ENCODE data around the gene ANGPT4. TPM values are rescaled to one million over a fixed set of nuclear protein-coding genes. Genes with fewer than 3 reads are reported as not detected.
A peak's percentile ranks its signal among the peaks of the same experiment; 100 is the strongest.

ANGPT4 gene
- total and polyA plus RNA-seq, 4 donors = 0.02 to 0.67 (median 0.65) TPM; not detected in 1

- Histone ChIP-seq H3K9ac (ENCODE audit: insufficient read depth in 1 of 2, low read length in 2 of 2) (no peak overlapping the region), H3K36me3 (ENCODE audit: control insufficient read depth in 4 of 4, insufficient read depth in 4 of 4, low read length in 4 of 4) (peaks cover 0 to 8% (median 2%) of the 10 kb centered on the region in 4 donors), H3K4me1 (ENCODE audit: control insufficient read depth in 5 of 5, insufficient read depth in 5 of 5, low read length in 5 of 5) (peaks cover 0 to 29% (median 3%) of the 10 kb centered on the region in 5 donors), H3K27me3 (ENCODE audit: control insufficient read depth in 3 of 3, insufficient read depth in 3 of 3, low read length in 2 of 3) (peaks cover 0 to 12% (median 0%) of the 10 kb centered on the region in 3 donors), H3K9me3 (ENCODE audit: control insufficient read depth in 4 of 4, insufficient read depth in 3 of 4, low read length in 3 of 4) (no peaks in the 10 kb centered on the region), H3K4me3 (peak overlapping the region; percentile 18), H3K27ac (ENCODE audit: low read depth in 1 of 2, low read length in 1 of 2) (peak overlapping the region in 1 of 2 donors; percentile 57)
- WGBS, 2 donors = 27 to 40% methylated on average over 47 to 62 of the region's 62 CpGs
- TF ChIP-seq CTCF (IDR thresholded peaks at IDR 0.05; ENCODE audit: control extremely low read depth, extremely low read depth) = no peak
- peak in 2 of 3 donors; percentile 59 to 65 for DNase-seq
- no peak for ATAC-seq (ENCODE audit: insufficient read depth, low FRiP score)
These were observed 74.3 kb downstream of the ANGPT4 start for GRCh38 chr20:841568-842546.

- Histone ChIP-seq H3K9me3 (ENCODE audit: control insufficient read depth in 4 of 4, insufficient read depth in 3 of 4, low read length in 3 of 4) (no peaks in the 10 kb centered on the region), H3K27ac (ENCODE audit: low read depth in 1 of 2, low read length in 1 of 2) (peak overlapping the region in 1 of 2 donors; percentile 57), H3K36me3 (ENCODE audit: control insufficient read depth in 4 of 4, insufficient read depth in 4 of 4, low read length in 4 of 4) (peaks cover 0 to 8% (median 2%) of the 10 kb centered on the region in 4 donors), H3K4me1 (ENCODE audit: control insufficient read depth in 5 of 5, insufficient read depth in 5 of 5, low read length in 5 of 5) (peaks cover 0 to 29% (median 3%) of the 10 kb centered on the region in 5 donors), H3K27me3 (ENCODE audit: control insufficient read depth in 3 of 3, insufficient read depth in 3 of 3, low read length in 2 of 3) (peaks cover 0 to 12% (median 0%) of the 10 kb centered on the region in 3 donors), H3K4me3 (peak overlapping the region; percentile 29), H3K9ac (ENCODE audit: insufficient read depth in 1 of 2, low read length in 2 of 2) (no peak overlapping the region)
- 20 to 34% methylated on average over 58 to 59 of the region's 59 CpGs for WGBS, 2 donors
- no peak for TF ChIP-seq CTCF (IDR thresholded peaks at IDR 0.05; ENCODE audit: control extremely low read depth, extremely low read depth)
- ATAC-seq (ENCODE audit: insufficient read depth, low FRiP score) = no peak
- peak in 2 of 3 donors; percentile 37 to 56 for DNase-seq
These were observed 75.1 kb downstream of the ANGPT4 start for GRCh38 chr20:840858-841567.

GRCh38 chr20:840503-840857, 75.7 kb downstream of the ANGPT4 start:
- Histone ChIP-seq H3K27me3 (ENCODE audit: control insufficient read depth in 3 of 3, insufficient read depth in 3 of 3, low read length in 2 of 3) (peaks cover 0 to 12% (median 0%) of the 10 kb centered on the region in 3 donors), H3K4me3 (no peak overlapping the region), H3K9ac (ENCODE audit: insufficient read depth in 1 of 2, low read length in 2 of 2) (no peak overlapping the region), H3K36me3 (ENCODE audit: control insufficient read depth in 4 of 4, insufficient read depth in 4 of 4, low read length in 4 of 4) (peaks cover 0 to 6% (median under 1%) of the 10 kb centered on the region in 4 donors), H3K9me3 (ENCODE audit: control insufficient read depth in 4 of 4, insufficient read depth in 3 of 4, low read length in 3 of 4) (no peaks in the 10 kb centered on the region), H3K4me1 (ENCODE audit: control insufficient read depth in 5 of 5, insufficient read depth in 5 of 5, low read length in 5 of 5) (peaks cover 0 to 30% (median 3%) of the 10 kb centered on the region in 5 donors), H3K27ac (ENCODE audit: low read depth in 1 of 2, low read length in 1 of 2) (no peak overlapping the region)
- DNase-seq (no peak), ATAC-seq (ENCODE audit: insufficient read depth, low FRiP score) (no peak)
- TF ChIP-seq CTCF (IDR thresholded peaks at IDR 0.05; ENCODE audit: control extremely low read depth, extremely low read depth) = no peak
- 95 to 96% methylated on average over 7 of the region's 7 CpGs for WGBS, 2 donors
